GM18867 (cell line): ENCODE results near the gene ZNF688.
"Not testable (repeated sequence)": the region's sequence is repeated elsewhere in the genome, so short reads cannot be mapped to it uniquely, and the experiment has no call there.

ENCODE experiments used
- ATAC-seq: cut with Tn5 transposase; IDR thresholded peaks from one replicate; pipeline ENCODE4 v1.9.1; 2021; ENCODE audit warnings: mild to moderate bottlenecking, moderate library complexity; ENCODE audit not compliant: unreplicated experiment

Gene ZNF688

DNA sequence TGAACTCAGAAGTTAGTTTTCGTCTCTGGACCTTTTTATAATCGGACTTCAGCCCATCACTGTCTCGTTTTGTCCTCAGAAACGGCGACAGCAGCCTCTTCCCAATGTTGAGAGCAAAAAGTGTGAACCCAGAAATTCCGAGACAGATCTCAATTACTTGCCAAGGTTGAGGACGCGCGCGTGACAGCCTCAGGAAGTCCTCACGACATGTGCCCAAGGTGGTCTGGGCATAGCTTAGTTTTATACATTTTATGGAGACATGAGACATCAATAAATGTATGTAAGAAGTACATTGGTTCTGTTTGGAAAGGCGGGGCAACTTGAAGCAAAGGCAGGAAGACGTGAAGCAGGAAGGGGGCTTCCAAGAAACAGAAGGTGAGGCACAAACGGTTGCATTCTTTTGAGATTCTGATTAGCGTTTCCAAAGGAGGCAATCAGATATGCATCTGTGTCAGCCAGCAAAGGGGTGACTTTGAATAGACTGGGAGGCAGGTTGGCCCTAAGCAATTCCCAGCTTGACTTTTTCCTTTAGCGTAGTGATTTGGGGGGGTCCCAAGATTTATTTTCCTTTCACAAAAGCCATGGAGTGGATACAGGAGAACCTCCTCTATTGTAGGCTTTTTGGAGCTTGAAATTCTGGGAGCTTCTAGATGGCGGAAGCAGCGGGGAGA is 36.3 kb downstream of the ZNF688 start:
- ATAC-seq = peak; percentile 3

- ATAC-seq = peak; percentile 70
Measured at GRCh38 chr16:30534368-30535105, 37.0 kb downstream of the ZNF688 start, which contains the start of gene ZNF747. Gene ZNF747 (minus strand): TSS chr16:30534858. CDS start chr16:30534679, 179 bp downstream.

DNA sequence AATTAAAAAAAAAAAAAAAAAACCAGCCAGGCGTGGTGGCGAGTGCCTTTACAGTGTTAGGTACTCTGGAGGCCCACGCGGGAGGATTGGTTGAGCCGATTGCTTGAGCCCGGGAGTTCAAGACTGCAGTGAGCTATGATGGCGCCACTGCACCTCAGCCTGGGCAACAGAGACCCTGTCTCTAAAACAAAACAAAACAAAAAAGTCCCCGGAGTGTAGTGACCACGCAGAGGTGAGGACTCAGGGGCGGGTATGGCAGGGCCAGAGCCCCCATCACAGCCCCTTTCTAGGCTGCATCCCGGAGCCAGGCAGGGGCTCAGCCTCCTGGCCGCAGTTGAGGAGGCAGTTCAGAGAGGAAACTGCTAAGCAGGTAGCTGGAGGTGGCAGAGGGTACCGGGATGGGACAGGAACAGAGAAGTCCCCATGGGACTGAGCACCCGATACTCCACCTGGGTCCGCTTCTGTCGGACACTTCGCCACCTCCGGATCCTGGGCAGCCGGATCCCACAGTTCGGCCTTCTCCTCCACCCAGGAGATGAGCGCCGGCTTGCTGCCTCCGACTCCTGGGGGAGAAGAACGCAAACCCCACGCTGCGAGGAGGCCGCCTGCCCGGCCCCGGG is 37.7 kb downstream of the ZNF688 start:
- ATAC-seq = peak; percentile 23

- no peak for ATAC-seq
Measured at GRCh38 chr16:30533146-30533522, 38.4 kb downstream of the ZNF688 start.

DNA sequence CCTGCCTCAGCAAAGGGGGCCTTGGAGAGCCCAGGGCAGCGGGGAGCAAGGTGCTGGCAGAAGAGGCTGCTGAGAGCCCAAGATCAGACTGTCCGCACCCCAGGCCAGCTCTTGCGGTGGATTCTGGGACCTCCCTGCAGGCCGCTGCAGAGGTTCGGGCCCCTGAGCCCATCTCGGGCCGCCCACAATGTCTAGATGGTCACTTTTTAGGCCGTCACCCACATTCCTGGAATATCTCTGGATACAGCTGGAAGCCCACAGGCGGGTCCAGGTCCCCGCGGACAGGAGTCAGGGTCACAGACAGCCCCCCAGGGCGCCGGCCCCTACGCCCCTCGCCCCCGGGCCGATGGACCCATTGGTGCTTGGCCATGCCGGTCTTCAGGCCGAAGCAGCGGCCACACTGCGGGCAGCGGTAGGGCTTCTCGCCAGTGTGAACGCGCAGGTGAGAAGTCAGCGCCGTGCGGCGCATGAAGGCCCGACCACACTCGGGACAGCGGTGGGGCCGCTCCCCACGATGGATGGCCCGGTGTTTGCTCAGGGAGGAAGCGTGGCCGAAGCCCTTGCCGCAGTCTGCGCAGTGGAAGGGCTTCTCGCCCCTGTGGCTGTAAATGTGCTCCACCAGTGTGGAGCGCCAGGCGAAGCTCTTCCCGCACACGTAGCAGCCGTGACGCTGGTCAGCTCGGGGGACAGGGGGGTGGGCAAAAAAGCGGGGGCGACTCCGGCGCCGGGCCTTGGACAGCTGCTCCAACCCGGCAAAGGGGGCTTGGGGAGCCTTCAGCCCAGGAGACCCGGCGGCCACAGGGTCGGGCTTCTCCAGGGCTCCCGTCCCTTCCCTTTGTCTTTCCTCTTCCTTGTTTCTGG is 39.0 kb downstream of the ZNF688 start:
- no peak for ATAC-seq

DNA sequence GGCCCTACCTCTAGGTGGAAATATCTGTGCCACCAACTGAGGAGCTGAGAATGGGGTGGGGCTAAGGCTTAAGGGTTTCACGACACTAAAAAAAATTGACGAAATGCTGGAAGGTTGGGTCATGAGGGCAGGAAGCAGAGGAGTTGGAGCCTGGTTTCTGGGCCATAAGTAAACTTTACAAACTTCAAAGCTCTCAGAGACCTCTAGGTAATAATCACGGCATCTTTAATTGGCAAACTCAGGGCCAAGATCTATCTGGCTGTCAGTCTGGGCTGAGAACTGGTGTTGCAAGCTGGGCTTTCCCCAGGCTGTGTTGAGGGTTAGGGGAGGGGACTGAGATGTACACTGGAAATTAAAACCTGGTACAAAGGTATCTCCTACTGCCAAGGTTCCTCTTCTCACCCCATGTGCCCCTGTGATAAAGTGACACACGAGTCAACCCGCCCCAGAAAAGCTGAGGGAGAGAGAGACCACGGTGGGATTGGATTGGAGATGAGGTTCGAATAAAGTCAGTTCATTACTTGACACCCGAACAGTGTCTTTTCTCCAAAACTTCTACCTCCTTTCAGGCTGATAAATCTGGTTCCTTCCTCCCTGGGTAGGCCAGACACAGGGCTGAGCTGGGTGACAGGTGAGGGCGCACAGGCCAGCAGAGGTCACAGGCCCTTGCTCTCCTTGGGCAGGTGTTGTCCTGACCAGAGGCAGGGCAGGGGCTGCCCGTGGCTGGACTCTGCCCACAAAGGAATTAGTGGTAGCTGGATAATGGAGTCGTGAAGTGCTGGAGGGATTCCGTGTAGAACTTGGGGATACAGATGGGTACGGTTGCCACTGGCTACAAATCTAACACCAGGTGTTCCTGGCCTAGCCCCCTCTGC is 41.1 kb downstream of the ZNF688 start:
- no peak for ATAC-seq

- no peak for ATAC-seq
Measured at GRCh38 chr16:30528799-30529457, 42.6 kb downstream of the ZNF688 start.

DNA sequence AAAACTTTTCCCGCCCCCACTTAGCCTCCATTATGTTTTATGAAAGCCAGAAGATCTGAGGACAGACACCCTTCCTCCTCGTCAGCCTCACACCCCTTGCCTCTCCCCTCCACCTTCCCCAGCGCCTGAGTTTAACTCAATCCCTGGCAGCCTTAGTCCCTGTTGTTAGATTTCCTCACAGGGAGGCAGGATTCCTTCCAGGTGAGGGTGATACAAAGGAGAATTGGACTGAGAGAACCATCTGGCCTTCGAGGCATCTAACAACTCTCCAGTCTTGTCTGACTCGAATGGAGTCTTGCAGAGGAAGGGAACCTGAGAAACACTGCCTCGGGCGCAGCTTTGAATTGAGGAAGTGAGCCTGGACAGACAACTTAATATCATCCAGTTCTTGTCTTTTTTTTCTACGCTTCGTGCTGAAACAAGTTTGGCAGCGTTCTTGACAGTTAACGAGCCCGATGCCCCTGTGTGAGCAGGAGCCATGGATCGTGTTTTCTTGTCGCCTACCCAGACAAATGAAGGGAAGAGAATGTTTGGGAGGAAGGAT is 43.8 kb downstream of the ZNF688 start:
- ATAC-seq = no peak

DNA sequence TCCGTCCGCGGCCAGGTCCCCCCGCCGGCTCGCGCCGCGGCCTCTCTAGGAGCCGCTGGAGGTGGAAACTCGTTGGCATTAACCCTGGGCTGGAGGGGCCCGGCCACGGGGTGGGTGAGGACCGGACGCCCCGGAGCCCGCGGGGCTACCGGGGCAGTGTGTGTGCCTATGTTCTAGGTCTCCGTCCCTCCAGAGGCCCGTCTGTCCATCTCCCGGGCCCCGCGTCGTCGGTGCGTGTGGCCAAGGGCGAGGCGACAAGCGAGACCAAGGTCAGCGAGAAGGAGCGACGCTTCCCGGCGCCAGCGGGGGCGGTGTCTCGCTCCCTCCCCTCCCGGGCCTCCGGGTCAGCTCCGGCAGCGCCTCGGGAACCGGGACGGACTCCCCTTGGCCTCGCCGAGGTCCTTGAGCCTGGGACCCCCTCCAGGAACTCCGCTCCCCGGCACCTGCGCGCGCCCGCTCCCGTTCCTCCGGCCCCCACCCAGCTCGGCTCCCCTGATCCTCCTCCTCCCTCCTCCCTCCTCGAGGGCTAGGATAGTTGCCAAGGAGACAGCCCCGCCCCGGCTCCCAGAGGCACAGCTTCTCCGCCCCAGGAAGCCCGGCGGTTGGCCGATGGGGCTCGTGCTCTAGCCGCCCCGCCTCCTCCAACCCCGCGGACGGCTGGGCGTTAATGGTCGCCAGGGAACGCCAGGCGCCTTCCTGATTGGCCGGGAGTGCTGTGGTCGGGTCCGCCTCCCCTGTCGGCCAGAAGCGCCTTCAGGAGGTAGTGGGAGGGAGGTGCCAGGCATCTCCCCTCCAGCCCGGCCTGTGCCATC is 44.5 kb downstream of the ZNF688 start:
- peak; percentile 81 for ATAC-seq

DNA sequence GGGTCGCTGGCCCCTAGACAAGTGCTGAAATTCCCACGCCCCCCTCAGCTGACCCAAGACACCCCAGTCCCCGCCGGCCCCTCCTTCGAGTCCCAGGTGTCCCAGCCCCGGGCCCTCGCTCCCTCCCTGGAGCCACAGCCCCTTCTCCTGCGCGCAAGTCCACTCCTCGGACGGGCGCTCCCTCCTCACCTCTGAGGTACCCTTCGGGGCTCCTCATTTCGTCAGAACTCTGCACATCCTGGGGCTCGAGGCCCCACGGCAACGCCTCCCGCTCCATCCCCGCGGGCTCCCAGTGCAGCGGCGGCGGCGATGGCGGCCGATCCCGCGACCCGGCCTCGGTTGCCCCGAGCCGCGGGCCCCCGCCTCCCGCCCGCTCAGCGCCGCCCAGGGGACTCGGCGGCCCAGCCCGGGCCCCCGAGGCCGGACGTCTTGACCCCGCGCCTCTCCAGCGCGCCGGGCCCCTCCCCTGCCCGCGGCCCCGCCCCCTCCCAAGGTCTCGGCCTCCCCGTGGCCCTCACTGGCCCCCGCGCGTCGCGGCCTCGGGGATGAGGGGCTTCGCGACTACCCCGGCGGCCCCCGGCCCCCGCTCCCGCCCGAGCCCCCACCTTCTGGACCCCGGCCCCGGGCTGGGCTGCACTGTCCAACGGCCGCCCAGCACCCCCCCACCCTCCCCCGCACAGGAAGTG is 45.2 kb downstream of the ZNF688 start, which contains the start of gene ZNF768:
TSS of gene ZNF768 (minus strand) at position 430 of the 686 bp plus-strand sequence. CDS start at position 277, 153 bp downstream.
- peak; percentile 25 for ATAC-seq

DNA sequence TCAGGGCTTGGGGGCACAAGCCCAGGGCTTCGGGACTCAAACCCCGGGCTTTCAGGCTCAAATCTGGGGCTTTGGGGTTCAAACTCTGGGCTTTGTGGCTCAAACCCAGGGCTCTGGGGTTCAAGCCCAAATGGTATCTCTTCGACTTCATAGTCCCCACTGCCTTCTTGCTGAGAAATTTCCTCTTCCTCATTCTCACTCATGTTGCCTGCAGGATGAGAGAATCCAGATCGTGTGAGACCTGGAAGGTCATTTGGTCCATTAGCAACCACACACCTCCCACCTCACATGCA is 45.7 kb downstream of the ZNF688 start:
- no peak for ATAC-seq

DNA sequence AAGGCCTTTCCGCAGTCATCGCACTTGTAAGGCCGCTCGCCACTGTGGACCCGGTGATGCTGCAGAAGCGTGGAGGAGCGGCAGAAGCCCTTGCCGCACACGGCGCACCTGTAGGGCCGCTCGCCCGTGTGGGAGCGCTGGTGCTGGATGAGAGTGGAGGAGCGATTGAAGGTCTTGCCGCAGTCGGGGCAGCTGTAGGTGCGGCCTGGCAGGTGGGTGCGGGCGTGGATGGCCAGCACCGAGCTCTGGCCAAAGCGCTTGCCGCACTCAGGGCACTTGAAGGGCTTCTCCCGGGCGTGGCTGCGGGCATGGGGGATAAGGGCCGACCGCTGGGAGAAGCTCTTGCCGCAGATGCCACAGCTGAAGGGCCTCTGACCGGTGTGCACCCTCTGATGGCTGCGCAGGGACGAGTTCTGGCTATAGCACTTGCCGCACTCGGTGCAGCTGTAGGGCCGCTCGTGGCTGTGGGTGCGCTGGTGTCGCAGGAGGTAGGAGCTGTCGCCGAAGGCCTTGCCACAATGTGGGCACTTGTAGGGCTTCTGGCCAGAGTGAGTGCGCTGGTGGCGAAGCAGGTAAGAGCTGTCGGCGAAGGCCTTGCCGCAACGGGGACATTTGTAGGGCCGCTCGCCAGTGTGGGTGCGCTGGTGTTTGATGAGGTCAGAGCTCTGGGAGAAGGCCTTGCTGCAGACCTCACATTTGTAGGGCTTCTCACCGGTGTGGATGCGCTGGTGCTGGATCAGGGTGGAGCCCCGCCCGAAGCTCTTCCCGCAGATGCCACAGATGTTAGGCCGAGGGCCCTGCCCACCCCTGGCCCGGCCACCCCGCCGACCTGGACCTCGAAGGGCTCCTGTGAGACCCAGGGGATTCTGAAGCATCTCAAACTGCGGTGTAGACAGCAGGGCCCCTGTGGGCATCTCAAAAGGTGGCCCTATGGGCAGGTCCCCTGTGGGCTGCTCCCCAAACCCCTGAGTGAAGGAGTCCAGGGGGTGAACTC is 46.6 kb downstream of the ZNF688 start:
- ATAC-seq = no peak

DNA sequence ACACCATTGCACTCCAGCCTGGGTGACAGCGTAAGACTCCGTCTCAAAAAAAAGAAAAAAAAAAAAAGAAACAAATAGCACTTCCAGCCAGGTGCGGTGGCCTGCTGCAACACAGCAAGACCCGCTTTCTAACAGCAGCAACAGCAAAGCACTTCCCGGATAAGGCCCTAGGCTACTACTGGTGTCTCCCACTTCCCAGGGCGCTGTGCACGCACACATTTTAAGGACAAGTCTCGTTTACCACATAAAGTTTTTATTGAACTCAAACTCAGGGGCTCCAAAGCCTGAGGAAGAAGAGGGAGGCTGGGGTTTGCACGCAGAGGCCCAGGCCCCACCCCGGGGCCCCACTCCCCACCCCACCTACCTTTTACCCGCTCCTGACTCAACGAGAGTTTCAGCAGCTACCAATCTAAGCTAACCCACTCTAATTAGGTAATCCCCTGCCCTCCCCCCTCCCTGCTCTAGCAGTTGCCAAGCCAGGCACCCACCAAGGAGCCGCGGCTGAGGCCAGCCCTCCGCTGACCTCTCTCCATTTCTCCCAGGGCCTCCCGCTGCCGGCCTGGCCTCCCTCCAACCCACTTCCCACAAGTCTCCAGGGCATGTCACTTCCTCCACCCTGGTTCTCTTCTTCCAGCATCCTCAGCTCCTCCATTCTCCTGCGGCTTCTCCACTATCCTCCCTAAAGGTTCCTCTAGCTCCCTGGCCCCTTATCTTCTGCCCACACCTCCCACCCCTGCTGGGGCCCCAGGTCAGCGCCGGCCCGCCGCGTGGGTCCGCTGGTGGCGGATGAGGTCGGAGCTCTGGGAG is 47.5 kb downstream of the ZNF688 start:
- no peak for ATAC-seq

DNA sequence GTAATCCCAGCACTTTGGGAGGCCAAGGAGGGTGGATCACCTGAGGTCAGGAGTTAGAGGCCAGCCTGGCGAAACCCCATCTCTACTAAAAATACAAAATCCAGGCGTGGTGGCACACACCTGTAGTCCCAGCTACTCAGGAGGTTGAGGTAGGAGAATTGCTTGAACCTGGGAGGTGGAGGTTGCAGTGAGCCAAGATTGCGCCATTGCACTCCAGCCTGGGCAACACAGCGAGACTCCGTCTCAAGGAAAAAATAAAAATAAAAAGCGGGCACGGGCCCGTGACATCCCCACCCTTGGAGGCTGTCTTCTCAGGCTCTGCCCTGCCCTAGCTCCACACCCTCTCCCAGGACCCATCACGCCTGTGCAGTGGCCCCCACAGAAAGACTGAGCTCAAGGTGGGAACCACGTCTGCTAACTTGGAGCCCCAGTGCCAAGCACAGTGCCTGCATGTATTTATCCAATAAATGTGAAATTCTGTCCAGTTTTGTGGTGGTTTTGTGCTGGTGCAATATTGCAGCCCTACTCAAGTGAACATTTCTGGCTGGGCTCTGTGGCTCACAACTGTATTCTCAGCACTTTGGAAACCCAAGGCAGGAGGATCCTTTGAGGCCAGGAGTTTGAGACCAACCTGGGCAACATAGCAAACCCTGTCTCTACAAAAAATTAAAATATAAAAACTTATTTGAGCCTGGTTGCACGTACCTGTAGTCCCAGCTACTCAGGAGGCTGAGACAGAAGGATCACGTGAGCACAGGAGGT is 48.6 kb downstream of the ZNF688 start:
- ATAC-seq = not testable (repeated sequence)
